CD4-positive, alpha-beta T cell treated with Interleukin-4 for 4 hours (primary cell): ENCODE measurements around the gene PAPSS2.
"Not testable (repeated sequence)": the region's sequence is repeated elsewhere in the genome, so short reads cannot be mapped to it uniquely, and the experiment has no call there.

Experiments
- DNase-seq: peaks from one replicate; pipeline ENCODE4 v3.0.0-alpha.2; 2020

The PAPSS2 gene

GRCh38 chr10:87643920-87644319 is 15.8 kb upstream of the PAPSS2 start:
- no peak for DNase-seq

- DNase-seq = not testable (repeated sequence)
Observed at GRCh38 chr10:87644500-87644899, 15.2 kb upstream of the PAPSS2 start.

DNA sequence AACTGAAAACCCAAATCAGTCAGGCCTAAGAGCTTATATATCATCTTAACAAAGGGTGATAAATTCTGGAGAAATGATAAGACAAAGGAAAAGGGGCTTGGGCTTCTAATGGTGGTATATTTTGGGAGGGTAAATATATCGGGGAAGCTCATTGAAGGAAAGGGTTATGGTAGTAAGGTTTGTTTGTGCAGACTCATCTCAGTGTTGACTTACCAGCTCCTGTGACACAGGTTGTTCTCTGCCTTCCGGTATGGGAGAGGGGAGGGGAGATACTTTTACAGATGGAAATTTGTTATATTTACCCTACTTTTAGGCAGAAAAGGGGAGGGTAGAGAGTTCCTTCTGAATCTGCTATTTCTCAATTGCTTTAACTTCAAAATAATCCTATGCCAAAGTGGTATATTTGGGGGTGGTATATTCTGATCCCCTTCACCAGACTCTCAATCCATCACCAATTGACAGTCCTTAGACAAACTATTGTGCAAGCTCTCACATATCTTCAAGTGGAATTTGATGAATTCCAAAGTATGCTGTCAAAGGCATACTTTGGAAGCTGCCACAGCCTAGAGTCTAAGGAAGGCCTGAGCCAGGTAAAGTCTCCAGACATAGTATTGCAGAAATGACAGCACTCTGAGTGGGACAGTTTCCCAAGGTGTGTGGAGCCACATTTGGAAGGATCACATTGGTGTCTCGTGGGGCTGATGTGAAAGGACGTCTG is 13.3 kb upstream of the PAPSS2 start:
- DNase-seq = no peak

GRCh38 chr10:87646935-87647334 is 12.7 kb upstream of the PAPSS2 start:
- DNase-seq = no peak

DNA sequence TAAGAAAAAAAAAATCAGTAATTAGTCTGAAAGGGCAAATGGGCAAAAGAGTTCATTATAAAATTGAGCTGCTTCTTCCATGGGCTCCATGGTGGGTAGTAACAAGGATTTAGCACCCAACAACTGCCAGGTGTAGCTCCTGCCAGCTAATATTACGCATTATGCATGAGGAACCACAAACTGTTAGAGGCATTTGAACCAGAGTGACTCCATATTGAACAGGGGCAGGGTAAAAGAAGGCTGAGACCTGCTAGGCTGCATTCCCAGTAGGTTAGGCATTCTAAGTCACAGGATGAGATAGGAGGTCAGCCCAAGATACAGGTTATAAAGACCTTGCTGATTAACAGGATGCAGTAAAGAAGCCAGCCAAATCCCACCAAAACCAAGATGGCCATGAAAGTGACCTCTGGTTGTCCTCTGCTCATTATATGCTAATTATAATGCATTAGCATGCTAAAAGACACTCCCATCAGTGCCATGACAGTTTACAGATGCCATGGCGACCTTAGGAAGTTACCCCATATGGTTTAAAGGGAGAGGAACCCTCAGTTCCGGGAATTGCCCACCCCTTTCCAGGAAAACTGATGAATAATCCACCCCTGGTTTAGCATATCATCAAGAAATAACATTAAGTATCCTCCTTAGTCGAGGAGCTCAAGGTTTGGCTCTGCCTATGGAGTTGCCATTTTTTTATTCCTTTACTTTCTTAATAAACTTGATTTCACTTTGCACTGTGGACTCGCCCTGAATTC is 8.7 kb upstream of the PAPSS2 start:
- DNase-seq = no peak

DNA sequence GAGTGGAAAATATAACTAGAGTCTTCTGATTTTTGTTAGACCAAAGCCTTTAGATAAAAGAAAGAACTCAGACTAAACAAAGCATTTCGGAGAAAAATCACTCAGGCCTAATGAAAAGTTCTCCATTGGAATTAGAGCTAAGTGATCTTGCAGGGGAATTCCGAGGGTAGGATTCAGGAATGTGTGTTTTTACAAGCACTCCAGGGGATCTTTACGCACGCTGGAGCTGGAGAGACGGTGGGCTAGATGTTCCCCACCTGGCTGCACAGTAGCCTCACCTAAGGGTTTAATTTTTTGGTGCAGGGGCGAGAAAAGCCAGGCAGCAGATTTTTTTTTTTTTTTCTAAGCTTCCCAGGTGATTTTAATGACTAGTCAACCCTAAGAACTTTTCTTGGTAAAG is 7.9 kb upstream of the PAPSS2 start:
- no peak for DNase-seq

DNA sequence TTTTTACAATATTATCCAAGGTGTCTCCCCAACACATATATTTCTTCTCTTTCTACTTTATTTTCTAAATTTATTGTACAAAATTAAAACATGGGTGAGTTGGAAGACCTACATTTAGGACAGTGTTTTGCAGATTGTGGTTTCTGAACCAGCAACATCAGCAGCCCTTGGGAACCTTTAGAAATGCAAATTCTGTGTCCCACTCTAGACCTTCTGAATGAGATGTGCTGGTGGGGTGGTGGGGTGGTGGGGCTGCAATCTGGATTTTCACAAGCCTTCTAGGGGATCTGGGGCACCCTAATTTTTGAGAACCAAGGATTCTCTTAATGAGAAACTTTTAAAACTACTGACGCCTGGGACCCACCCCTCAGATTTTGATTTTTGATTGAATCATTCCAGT is 7.4 kb upstream of the PAPSS2 start:
- no peak for DNase-seq

DNA sequence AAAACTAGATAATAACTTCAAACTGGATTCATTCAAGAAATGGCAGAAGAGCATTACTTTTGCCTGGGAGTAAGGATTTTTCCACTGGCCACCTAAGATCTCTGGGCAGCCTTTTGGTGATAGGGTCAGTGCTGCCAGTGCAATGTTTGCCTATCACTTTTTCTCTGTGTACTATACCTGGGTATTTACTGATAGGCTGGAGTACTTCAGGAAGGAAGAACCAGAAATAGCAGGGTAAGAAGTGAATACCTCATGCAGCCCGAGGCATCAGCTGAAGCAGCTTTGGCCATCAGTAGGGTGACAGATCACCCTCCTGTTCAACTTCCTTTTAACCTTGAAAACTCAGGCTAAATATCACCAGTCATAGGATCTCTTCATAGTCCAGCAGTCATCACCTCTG is 5.5 kb upstream of the PAPSS2 start:
- no peak for DNase-seq

DNA sequence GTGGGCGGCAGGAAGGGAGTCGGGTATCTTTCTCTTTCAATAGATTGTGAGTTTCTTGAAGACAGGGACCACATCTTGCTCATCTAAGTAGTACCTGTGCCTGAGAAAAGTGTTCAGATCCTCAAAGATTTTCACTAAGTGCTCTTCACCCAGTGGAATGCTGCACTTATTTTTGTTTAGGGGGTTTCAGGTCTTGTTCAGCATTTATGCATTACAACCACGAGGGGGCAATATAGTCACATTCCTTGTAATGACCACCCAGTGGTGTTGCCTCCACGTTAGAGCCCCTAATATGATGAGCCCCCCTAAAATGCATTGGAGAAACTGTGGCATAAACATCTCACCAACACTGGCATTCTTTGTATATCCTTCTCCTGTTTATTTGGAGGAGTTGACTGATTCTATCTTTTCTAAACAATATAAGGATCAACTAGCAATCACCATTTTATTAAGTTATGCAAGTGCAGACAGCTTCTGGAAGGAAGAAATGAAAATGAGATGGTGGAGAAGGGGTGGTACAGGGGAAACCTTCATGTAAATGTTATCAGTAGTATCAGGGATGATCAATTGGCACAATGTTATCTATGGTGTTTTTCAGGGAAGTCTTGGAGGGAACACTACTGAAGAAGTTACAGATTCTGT is 3.1 kb upstream of the PAPSS2 start:
- peak; percentile 53 for DNase-seq

GRCh38 chr10:87657371-87657770 is 2.3 kb upstream of the PAPSS2 start:
- DNase-seq = peak; percentile 10

- no peak for DNase-seq
Observed at GRCh38 chr10:87658321-87658795, 1.3 kb upstream of the PAPSS2 start.

GRCh38 chr10:87658858-87659555 is 671 bp upstream of the PAPSS2 start:
- DNase-seq = no peak

- DNase-seq = no peak
Observed at GRCh38 chr10:87660484-87661133, 931 bp downstream of the PAPSS2 start.

DNA sequence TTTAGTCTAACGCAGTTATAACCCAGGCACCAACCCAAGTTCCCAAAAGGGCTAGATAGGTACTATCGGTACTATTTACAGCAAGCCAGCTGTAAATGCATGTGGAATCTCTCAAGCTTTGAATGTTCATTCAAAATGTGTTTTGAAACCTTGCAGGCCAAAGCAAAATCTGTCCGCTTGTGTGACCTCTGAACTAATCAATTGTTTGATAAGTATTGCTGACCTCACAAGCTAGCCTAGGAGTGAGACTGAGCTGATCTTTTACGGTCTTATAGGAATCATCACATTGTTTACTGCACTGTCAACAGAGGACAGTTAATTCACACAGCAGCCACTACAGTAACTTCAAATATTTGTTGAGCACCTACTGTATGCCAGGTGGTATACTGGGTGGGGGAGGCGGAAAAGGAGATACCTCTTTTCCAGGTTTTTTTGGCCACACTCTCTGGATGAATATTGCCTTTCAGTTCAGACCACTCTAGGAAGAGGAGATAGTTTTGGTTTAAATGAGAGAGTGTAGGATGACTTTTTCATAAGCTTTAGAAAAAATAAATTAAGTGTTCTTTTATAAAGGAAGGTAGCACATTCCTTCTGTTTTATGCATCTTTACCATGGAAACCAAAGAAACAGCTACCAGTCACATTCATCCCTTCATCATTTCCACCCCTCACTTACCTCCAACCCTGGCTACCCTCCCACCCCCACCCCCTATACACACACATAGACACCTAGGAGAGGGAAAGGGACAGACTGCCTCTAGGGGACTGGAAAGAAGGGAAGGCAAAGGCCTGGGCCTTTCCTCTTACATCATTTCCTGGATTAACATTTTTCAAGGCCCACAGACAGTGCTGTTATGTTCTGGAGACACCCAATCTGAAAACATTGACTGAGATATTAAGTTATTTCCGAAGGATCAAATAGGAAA is 2.4 kb downstream of the PAPSS2 start:
- DNase-seq = no peak

GRCh38 chr10:87664276-87664701 is 4.6 kb downstream of the PAPSS2 start:
- DNase-seq = no peak

- no peak for DNase-seq
Observed at GRCh38 chr10:87667493-87667892, 7.8 kb downstream of the PAPSS2 start.

GRCh38 chr10:87668324-87669074 is 8.8 kb downstream of the PAPSS2 start:
- DNase-seq = no peak

- DNase-seq = no peak
Observed at GRCh38 chr10:87669752-87670151, 10.1 kb downstream of the PAPSS2 start.

DNA sequence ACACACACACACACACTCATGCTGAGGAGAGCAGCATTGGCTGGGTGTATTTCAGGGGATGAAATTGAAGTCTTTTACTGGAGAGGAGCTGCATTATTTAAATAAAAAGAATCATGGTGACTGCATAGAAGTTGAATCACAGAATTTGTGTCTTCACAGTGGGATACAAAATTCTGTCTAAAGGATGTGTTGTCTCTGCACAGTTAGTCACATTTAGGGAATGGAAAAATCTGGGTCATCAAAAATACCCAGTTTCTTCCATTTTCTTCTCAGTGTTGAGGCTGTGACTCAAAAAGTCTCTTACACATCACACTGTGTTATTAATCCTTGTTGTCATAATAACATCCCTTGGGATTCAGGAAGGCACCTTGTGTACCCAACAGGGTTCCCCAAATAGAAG is 10.9 kb downstream of the PAPSS2 start:
- DNase-seq = no peak

- DNase-seq = no peak
Observed at GRCh38 chr10:87671139-87671815, 11.6 kb downstream of the PAPSS2 start.
